ENCODE results near the gene OR12D3. TPM values are rescaled to one million over a fixed set of nuclear protein-coding genes. Genes with fewer than 3 reads are reported as not detected.

The OR12D3 gene
- total RNA-seq: not detected

- Histone ChIP-seq H3K36me3 (no peaks in the 10 kb centered on the region), H3K4me3 (no peak within 1 kb of the TSS), H3K27me3 (no peaks in the 10 kb centered on the region), H3K27ac (no peak within 1 kb of the TSS), H3K4me1 (no peaks in the 10 kb centered on the region), H3K9me3 (no peaks in the 10 kb centered on the region)
- ATAC-seq: no peak
- WGBS, 2 donors (ENCODE audit: low coverage in 1 of 2): 93 to 100% methylated on average over 1 of the region's 1 CpG
- TF ChIP-seq EP300 (IDR thresholded peaks at IDR 0.05): no peak
- no peak for TF ChIP-seq CTCF (IDR thresholded peaks at IDR 0.05)
- no peak for TF ChIP-seq POLR2AphosphoS5 (IDR thresholded peaks at IDR 0.05)
- TF ChIP-seq POLR2A (IDR thresholded peaks at IDR 0.05): no peak
These were observed at the start of gene OR12D3 for GRCh38 chr6:29375191-29375590. Gene OR12D3 (minus strand): TSS chr6:29375291. CDS start chr6:29375287, 4 bp downstream.

- no peak overlapping the region for H3K27ac ChIP-seq
These were observed 49.5 kb upstream of the OR12D3 start for GRCh38 chr6:29424575-29424974.

GRCh38 chr6:29424168-29424567, 49.1 kb upstream of the OR12D3 start:
- H3K27me3 ChIP-seq: peaks cover 4% of the 10 kb centered on the region

More at GRCh38 chr6:29424575-29424974, 49.5 kb upstream of the OR12D3 start:
- Histone ChIP-seq H3K27me3 (peaks cover 4% of the 10 kb centered on the region), H3K4me1 (no peaks in the 10 kb centered on the region), H3K9me3 (peaks cover 0 to 7% (median 0%) of the 10 kb centered on the region in 3 donors), H3K4me3 (no peak overlapping the region), H3K36me3 (no peaks in the 10 kb centered on the region)
- 42 to 51% methylated on average over 2 of the region's 2 CpGs for WGBS, 2 donors (ENCODE audit: low coverage in 1 of 2)
- ATAC-seq: no peak
- TF ChIP-seq EP300 (IDR thresholded peaks at IDR 0.05) (no peak), CTCF (IDR thresholded peaks at IDR 0.05) (no peak), POLR2AphosphoS5 (IDR thresholded peaks at IDR 0.05) (no peak), POLR2A (IDR thresholded peaks at IDR 0.05) (no peak)

GRCh38 chr6:29419516-29419915, 44.4 kb upstream of the OR12D3 start:
- no peaks in the 10 kb centered on the region for H3K4me1 ChIP-seq
- ATAC-seq: no peak
- no peaks in the 10 kb centered on the region for H3K27me3 ChIP-seq
- H3K4me3 ChIP-seq: no peak overlapping the region
- TF ChIP-seq CTCF (IDR thresholded peaks at IDR 0.05) (no peak), EP300 (IDR thresholded peaks at IDR 0.05) (no peak), POLR2A (IDR thresholded peaks at IDR 0.05) (no peak), POLR2AphosphoS5 (IDR thresholded peaks at IDR 0.05) (no peak)
- peaks cover 0 to 7% (median 0%) of the 10 kb centered on the region in 3 donors for H3K9me3 ChIP-seq
- H3K36me3 ChIP-seq: no peaks in the 10 kb centered on the region
- H3K27ac ChIP-seq: no peak overlapping the region
- WGBS, 2 donors (ENCODE audit: low coverage in 1 of 2): 65 to 67% methylated on average over 3 of the region's 3 CpGs

More at GRCh38 chr6:29424168-29424567, 49.1 kb upstream of the OR12D3 start:
- Histone ChIP-seq H3K36me3 (no peaks in the 10 kb centered on the region), H3K27ac (no peak overlapping the region), H3K9me3 (peaks cover 0 to 7% (median 0%) of the 10 kb centered on the region in 3 donors), H3K4me3 (no peak overlapping the region), H3K4me1 (no peaks in the 10 kb centered on the region)
- no peak for TF ChIP-seq POLR2A (IDR thresholded peaks at IDR 0.05)
- TF ChIP-seq EP300 (IDR thresholded peaks at IDR 0.05): no peak
- no peak for TF ChIP-seq POLR2AphosphoS5 (IDR thresholded peaks at IDR 0.05)
- no peak for TF ChIP-seq CTCF (IDR thresholded peaks at IDR 0.05)
- WGBS, 2 donors (ENCODE audit: low coverage in 1 of 2): 76 to 89% methylated on average over 2 of the region's 2 CpGs
- no peak for ATAC-seq

- no peaks in the 10 kb centered on the region for H3K27me3 ChIP-seq
- no peak within 1 kb of the TSS for H3K4me3 ChIP-seq
- no peaks in the 10 kb centered on the region for H3K36me3 ChIP-seq
- TF ChIP-seq CTCF (IDR thresholded peaks at IDR 0.05) (peak in 1 of 4 experiments; percentile 8), POLR2A (IDR thresholded peaks at IDR 0.05) (no peak), POLR2AphosphoS5 (IDR thresholded peaks at IDR 0.05) (no peak), EP300 (IDR thresholded peaks at IDR 0.05) (no peak)
- ATAC-seq: no peak
- H3K4me1 ChIP-seq: no peaks in the 10 kb centered on the region
- H3K9me3 ChIP-seq: no peaks in the 10 kb centered on the region
- H3K27ac ChIP-seq: no peak within 1 kb of the TSS
These were observed 39.5 kb upstream of the OR12D3 start, which contains the start of gene OR12D1 for GRCh38 chr6:29414588-29414987. Gene OR12D1 (plus strand): TSS chr6:29414928.
